Measurements from ENCODE around the gene TMCO6. TPM values are rescaled to one million over a fixed set of nuclear protein-coding genes. Genes with fewer than 3 reads are reported as not detected.
"Not testable (repeated sequence)": the region's sequence is repeated elsewhere in the genome, so short reads cannot be mapped to it uniquely, and the experiment has no call there.

Gene TMCO6
- total RNA-seq, 1 donor from 2014 or later = 43.2 TPM

GRCh38 chr5:140633021-140633471, 6.2 kb upstream of the TMCO6 start, which contains the start of gene CD14:
TSS of gene CD14 (minus strand) at chr5:140633175. CDS start at chr5:140633071, 104 bp downstream.
- peaks cover 5% of the 10 kb centered on the region for H3K36me3 Mint-ChIP-seq (ENCODE audit: low read depth)
- peak within 1 kb of the TSS; percentile 23 for H3K27ac Mint-ChIP-seq
- peaks cover 20% of the 10 kb centered on the region for H3K27me3 Mint-ChIP-seq (ENCODE audit: insufficient read depth)
- intact Hi-C loops (cut with micrococcal nuclease) = loop anchor here (10.0 kb wide), 1 partner anchor 518 kb away; the partner anchor contains the start of gene PURA
- no peak for DNase-seq (ENCODE audit: low spot score)
- peak within 1 kb of the TSS; percentile 83 for H3K4me3 Mint-ChIP-seq
- peaks cover 3% of the 10 kb centered on the region for H3K9me3 Mint-ChIP-seq
- H3K4me1 Mint-ChIP-seq (ENCODE audit: low read depth) = peaks cover 18% of the 10 kb centered on the region

DNA sequence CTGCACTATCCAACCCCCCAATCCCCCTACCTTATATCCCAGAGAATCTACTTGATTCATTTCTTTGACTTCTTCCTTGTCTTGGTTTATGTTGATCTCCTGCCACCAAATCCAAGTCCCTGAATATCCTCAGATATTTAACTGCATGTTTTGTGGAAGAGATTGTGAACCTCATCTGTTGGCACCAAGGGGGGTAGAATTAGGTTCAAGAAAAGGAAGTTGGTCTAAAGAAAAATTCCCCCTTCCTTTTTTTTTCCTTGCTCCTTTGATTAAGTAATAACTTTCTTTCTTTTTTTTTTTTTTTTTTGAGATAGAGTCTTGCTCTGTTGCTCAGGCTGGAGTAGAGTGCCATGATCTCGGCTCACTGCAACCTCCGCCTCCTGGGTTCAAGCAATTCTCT, 5.8 kb upstream of the TMCO6 start:
- Mint-ChIP-seq H3K4me1 (ENCODE audit: low read depth) (peaks cover 23% of the 10 kb centered on the region), H3K27me3 (ENCODE audit: insufficient read depth) (peaks cover 20% of the 10 kb centered on the region), H3K9me3 (no peaks in the 10 kb centered on the region), H3K27ac (no peak overlapping the region), H3K4me3 (peak overlapping the region; percentile 83), H3K36me3 (ENCODE audit: low read depth) (peaks cover 7% of the 10 kb centered on the region)
- intact Hi-C loops (cut with micrococcal nuclease) = loop anchor here (10.0 kb wide), 1 partner anchor 519 kb away; the partner anchor contains the start of gene PURA
- DNase-seq (ENCODE audit: low spot score) = no peak

DNA sequence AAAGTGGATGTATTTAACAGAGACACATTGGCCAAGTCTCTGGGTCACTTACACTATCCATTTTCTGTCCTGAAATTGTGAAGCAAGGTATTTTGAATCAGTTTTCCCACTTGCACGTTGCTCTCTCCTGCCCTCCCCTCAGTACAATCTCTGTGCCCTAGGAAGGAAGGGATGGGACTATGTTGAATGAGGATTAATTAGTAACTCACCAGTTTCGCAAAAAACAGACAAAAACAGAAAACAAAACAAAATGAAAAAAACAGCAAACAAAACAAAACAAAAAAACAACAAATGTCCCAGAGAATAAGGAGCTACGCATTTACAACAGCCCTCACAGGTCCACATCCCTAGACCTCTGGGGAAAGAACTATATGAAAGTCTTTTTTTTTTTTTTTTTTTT, 5.1 kb upstream of the TMCO6 start:
- Mint-ChIP-seq H3K4me3 (peak overlapping the region; percentile 50), H3K36me3 (ENCODE audit: low read depth) (peaks cover 9% of the 10 kb centered on the region), H3K4me1 (ENCODE audit: low read depth) (peaks cover 29% of the 10 kb centered on the region), H3K27ac (no peak overlapping the region), H3K27me3 (ENCODE audit: insufficient read depth) (peaks cover 20% of the 10 kb centered on the region), H3K9me3 (no peaks in the 10 kb centered on the region)
- intact Hi-C loops (cut with micrococcal nuclease) = loop anchor here (10.0 kb wide), 1 partner anchor 519 kb away; the partner anchor contains the start of gene PURA
- DNase-seq (ENCODE audit: low spot score) = no peak

DNA sequence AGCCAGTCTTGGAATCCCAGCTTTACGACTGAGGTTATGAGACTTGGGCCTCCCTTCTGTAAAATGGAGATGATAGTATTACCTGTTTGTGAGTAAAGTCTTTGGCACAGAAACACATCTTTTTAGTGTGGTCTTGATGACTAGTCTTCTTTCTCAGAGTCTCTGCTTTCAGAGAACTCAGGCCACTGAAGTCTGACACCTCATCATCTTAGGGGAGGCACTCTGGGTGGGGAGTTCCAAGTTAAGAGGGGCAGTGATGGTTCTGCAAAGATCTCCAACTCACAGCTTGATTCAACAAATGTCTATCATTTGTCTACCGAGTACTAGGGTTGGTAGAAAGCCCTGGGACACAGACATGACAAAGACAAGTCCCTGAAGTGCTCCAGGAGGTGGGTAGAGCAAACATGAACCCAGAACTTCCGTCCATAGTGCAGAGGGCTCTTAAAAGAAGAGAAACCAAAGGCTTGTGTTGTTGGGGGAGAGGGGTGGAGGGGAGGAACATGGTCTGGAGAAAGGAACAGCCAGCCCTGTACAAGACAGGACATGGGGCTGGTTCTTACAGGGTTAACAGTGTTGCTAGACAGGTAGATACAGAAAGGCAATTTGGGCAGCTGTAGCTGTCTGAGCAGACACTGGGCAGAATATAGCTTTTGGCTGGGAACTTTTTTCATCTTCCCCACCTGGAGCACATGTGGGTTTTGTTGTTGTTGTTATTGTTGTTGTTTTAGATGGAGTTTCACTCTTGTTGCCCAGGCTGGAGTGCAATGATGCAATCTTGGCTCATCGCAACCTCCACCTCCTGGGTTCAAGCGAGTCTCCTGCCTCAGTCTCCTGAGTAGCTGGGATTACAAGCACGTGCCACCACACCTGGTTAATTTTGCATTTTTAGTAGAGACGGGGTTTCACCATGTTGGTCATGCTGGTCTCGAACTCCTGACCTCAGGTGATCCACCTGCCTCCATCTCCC, 3.7 kb upstream of the TMCO6 start:
- no peak for DNase-seq (ENCODE audit: low spot score)
- no peak overlapping the region for H3K27ac Mint-ChIP-seq
- intact Hi-C loops (cut with micrococcal nuclease) = loop anchor here (1.0 to 10.0 kb wide), 8 partner anchors 71 to 521 kb away; partner anchors contain the start of genes ANKHD1, APBB3, EIF4EBP3 and PURA
- peaks cover 13% of the 10 kb centered on the region for H3K36me3 Mint-ChIP-seq (ENCODE audit: low read depth)
- H3K9me3 Mint-ChIP-seq = no peaks in the 10 kb centered on the region
- H3K4me1 Mint-ChIP-seq (ENCODE audit: low read depth) = peaks cover 36% of the 10 kb centered on the region
- peaks cover 20% of the 10 kb centered on the region for H3K27me3 Mint-ChIP-seq (ENCODE audit: insufficient read depth)
- H3K4me3 Mint-ChIP-seq = no peak overlapping the region

DNA sequence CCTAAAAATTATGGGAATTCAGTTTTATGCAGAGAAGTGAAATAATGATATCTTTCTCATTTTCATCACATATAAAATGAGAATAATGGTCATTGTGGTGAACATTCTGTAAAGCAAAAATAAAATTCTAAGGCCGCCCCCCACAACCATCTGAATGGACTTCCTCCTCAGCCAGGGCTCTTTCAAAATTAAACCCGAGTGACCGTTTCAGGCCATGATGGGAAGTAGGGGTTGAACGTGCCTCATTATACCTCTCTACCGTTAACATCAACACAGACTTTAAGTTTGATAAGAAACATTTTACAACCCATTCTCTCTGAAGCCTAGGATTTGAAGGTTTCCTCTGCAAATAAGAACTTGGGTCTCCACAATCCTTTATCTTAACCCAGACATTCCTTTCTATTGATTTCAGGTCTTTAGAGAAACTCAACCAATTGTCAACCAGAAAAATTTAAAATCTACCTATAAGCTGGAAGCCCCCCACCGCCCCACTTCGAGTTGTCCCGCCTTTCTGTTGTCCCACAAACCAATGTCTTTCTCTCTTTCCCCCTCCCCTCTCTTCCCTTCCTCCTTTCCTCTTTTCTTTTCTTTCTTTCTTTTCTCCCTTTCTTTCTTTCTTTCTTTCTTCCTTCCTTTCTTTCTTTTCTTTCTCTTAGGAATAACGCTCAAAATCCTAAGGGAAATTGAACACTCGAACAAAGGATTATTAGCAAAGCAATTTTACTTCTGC, 1.7 kb upstream of the TMCO6 start:
- H3K27ac Mint-ChIP-seq = peak overlapping the region; percentile 91
- peaks cover 8% of the 10 kb centered on the region for H3K27me3 Mint-ChIP-seq (ENCODE audit: insufficient read depth)
- peaks cover 37% of the 10 kb centered on the region for H3K4me1 Mint-ChIP-seq (ENCODE audit: low read depth)
- no peaks in the 10 kb centered on the region for H3K9me3 Mint-ChIP-seq
- H3K36me3 Mint-ChIP-seq (ENCODE audit: low read depth) = peaks cover 22% of the 10 kb centered on the region
- no peak overlapping the region for H3K4me3 Mint-ChIP-seq
- no peak for DNase-seq (ENCODE audit: low spot score)
- intact Hi-C loops (cut with micrococcal nuclease) = loop anchor here (5.0 to 10.0 kb wide), 3 partner anchors 215 to 523 kb away; partner anchors contain the start of gene PURA

- not testable (repeated sequence) for H3K27me3 Mint-ChIP-seq (ENCODE audit: insufficient read depth); H3K9me3 Mint-ChIP-seq; DNase-seq (ENCODE audit: low spot score)
- intact Hi-C loops (cut with micrococcal nuclease) = loop anchor here (1.0 to 10.0 kb wide), 11 partner anchors 8 to 524 kb away; partner anchors contain the start of genes ANKHD1, APBB3, EIF4EBP3 and HARS1
- Mint-ChIP-seq H3K4me3 (peak overlapping the region; percentile 93), H3K27ac (peak overlapping the region; percentile 97), H3K36me3 (ENCODE audit: low read depth) (peaks cover 22% of the 10 kb centered on the region), H3K4me1 (ENCODE audit: low read depth) (peaks cover 28% of the 10 kb centered on the region)
These were observed 428 bp upstream of the TMCO6 start for GRCh38 chr5:140638898-140639147.

DNA sequence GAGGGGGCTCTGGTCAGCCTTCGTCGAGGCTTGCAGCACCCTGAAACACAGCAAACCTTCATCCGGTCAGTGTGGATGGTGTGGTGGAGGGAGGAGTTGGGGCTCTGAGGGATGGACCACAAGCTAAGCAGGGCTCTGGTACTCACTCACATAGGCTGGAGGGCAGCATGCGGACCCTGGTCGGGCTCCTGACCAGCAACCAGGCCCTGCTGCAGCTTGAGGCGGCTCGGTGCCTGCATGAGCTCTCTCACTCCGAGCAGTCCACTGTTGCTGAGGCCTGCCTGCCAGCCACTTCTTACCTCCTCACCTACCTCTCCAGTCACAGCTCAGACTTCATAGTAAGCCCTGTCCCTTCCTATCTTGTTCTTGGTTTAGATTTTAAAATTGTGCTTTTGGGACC, 2.5 kb downstream of the TMCO6 start:
- intact Hi-C loops (cut with micrococcal nuclease) = loop anchor here (10.0 kb wide), 1 partner anchor 1347 kb away; the partner anchor contains the start of gene MATR3
- no peak overlapping the region for H3K27ac Mint-ChIP-seq
- H3K4me1 Mint-ChIP-seq (ENCODE audit: low read depth) = peaks cover 52% of the 10 kb centered on the region
- no peak for DNase-seq (ENCODE audit: low spot score)
- peaks cover 2% of the 10 kb centered on the region for H3K27me3 Mint-ChIP-seq (ENCODE audit: insufficient read depth)
- peaks cover 42% of the 10 kb centered on the region for H3K36me3 Mint-ChIP-seq (ENCODE audit: low read depth)
- no peaks in the 10 kb centered on the region for H3K9me3 Mint-ChIP-seq
- no peak overlapping the region for H3K4me3 Mint-ChIP-seq

- Mint-ChIP-seq H3K27me3 (ENCODE audit: insufficient read depth) (no peaks in the 10 kb centered on the region), H3K4me1 (ENCODE audit: low read depth) (peaks cover 52% of the 10 kb centered on the region)
- intact Hi-C loops (cut with micrococcal nuclease) = loop anchor here (10.0 kb wide), 1 partner anchor 1348 kb away; the partner anchor contains the start of gene MATR3
These were observed 3.5 kb downstream of the TMCO6 start for GRCh38 chr5:140642718-140643117.

GRCh38 chr5:140647042-140647419, 7.8 kb downstream of the TMCO6 start:
- H3K4me1 Mint-ChIP-seq (ENCODE audit: low read depth) = peaks cover 38% of the 10 kb centered on the region
- H3K4me3 Mint-ChIP-seq = peak overlapping the region; percentile 99
- H3K27me3 Mint-ChIP-seq (ENCODE audit: insufficient read depth) = no peaks in the 10 kb centered on the region
- no peaks in the 10 kb centered on the region for H3K9me3 Mint-ChIP-seq
- H3K36me3 Mint-ChIP-seq (ENCODE audit: low read depth) = peaks cover 40% of the 10 kb centered on the region
- DNase-seq (ENCODE audit: low spot score) = no peak
- intact Hi-C loops (cut with micrococcal nuclease) = loop anchor here (1.0 to 10.0 kb wide), 11 partner anchors 8 to 1352 kb away; partner anchors contain the start of genes ANKHD1, APBB3, CYSTM1 and EIF4EBP3
- H3K27ac Mint-ChIP-seq = peak overlapping the region; percentile 97

More at GRCh38 chr5:140642718-140643117, 3.5 kb downstream of the TMCO6 start:
- Mint-ChIP-seq H3K36me3 (ENCODE audit: low read depth) (peaks cover 42% of the 10 kb centered on the region), H3K27ac (no peak overlapping the region), H3K9me3 (no peaks in the 10 kb centered on the region), H3K4me3 (no peak overlapping the region)
- DNase-seq (ENCODE audit: low spot score) = no peak

DNA sequence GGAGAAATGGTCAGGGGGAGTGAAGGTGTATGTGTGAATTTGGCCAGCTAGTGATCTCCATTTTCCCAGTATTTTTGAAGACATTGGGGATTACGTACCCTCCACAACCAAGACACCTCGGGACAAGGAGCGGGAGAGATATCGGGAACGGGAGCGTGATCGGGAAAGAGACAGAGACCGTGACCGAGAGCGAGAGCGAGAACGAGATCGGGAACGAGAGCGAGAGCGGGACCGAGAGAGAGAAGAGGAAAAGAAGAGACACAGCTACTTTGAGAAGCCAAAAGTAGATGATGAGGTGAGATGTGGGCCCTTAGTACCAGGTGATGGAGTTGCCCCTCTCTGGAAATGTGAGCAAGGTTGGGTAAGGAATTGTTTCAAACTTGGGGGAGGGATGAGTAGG, 19.6 kb downstream of the TMCO6 start:
- Mint-ChIP-seq H3K4me1 (ENCODE audit: low read depth) (no peaks in the 10 kb centered on the region), H3K27ac (no peak overlapping the region), H3K36me3 (ENCODE audit: low read depth) (peaks cover 58% of the 10 kb centered on the region), H3K4me3 (no peak overlapping the region), H3K9me3 (no peaks in the 10 kb centered on the region), H3K27me3 (ENCODE audit: insufficient read depth) (no peaks in the 10 kb centered on the region)
- intact Hi-C loops (cut with micrococcal nuclease) = no loop called here
- no peak for DNase-seq (ENCODE audit: low spot score)

- H3K27me3 Mint-ChIP-seq (ENCODE audit: insufficient read depth); H3K4me3 Mint-ChIP-seq; intact Hi-C loops (cut with micrococcal nuclease); H3K4me1 Mint-ChIP-seq (ENCODE audit: low read depth); H3K9me3 Mint-ChIP-seq; H3K27ac Mint-ChIP-seq; DNase-seq (ENCODE audit: low spot score): not testable (repeated sequence)
- peaks cover 50% of the 10 kb centered on the region for H3K36me3 Mint-ChIP-seq (ENCODE audit: low read depth)
These were observed 21.1 kb downstream of the TMCO6 start for GRCh38 chr5:140660371-140660770.

GRCh38 chr5:140664030-140664358, 24.7 kb downstream of the TMCO6 start:
- H3K4me3 Mint-ChIP-seq = peak overlapping the region; percentile 100
- H3K27me3 Mint-ChIP-seq (ENCODE audit: insufficient read depth) = no peaks in the 10 kb centered on the region
- no peaks in the 10 kb centered on the region for H3K9me3 Mint-ChIP-seq
- H3K27ac Mint-ChIP-seq = peak overlapping the region; percentile 93
- no peak for DNase-seq (ENCODE audit: low spot score)
- H3K4me1 Mint-ChIP-seq (ENCODE audit: low read depth) = peaks cover 28% of the 10 kb centered on the region
- H3K36me3 Mint-ChIP-seq (ENCODE audit: low read depth) = peaks cover 50% of the 10 kb centered on the region
- intact Hi-C loops (cut with micrococcal nuclease) = loop anchor here (1.0 kb wide), 10 partner anchors 17 to 954 kb away; partner anchors contain the start of genes ANKHD1, APBB3, DIAPH1 and EIF4EBP3
